HepG2 (cell line): Measurements from ENCODE around the gene ABHD4. TPM values are rescaled to one million over a fixed set of nuclear protein-coding genes. Genes with fewer than 3 reads are reported as not detected.

Source experiments
- ADNP ChIP-seq: sonication (generic); formaldehyde crosslinking; IDR thresholded peaks from 2 replicates; pipeline ENCODE4 v1.4.0; 2020; ENCODE audit warnings: missing genetic modification reagents
- ARNT ChIP-seq: fragments of 450-650 bp; IDR thresholded peaks from 2 replicates; pipeline ENCODE4 v1.6.1; 2017
- ATF4 ChIP-seq, 2 experiments: fragments of 450-650 bp in 1 of 2; sonication (generic) in 1 of 2; formaldehyde crosslinking; IDR thresholded peaks; 2 replicates each; pipeline versions ENCODE4 v1.5.0 to v1.8.0; 2020 to 2022; ENCODE audit warnings: mild to moderate bottlenecking in 1 of 2, missing genetic modification reagents in 1 of 2
- DBP ChIP-seq: sonication (generic); formaldehyde crosslinking; IDR thresholded peaks from 2 replicates; pipeline ENCODE4 v1.4.0; 2020; ENCODE audit warnings: missing genetic modification reagents; ENCODE audit errors: not compliant biosample characterization
- DMAP1 ChIP-seq: IDR thresholded peaks from 2 replicates; pipeline ENCODE4 v1.6.1; 2016
- DNMT3B ChIP-seq: conservative IDR thresholded peaks from 2 replicates; pipeline ENCODE4 v1.6.1; 2016; ENCODE audit warnings: missing biosample characterization, control low read depth
- GLI4 ChIP-seq: sonication (generic); formaldehyde crosslinking; IDR thresholded peaks from 2 replicates; pipeline ENCODE4 v1.5.1; 2020; ENCODE audit warnings: missing genetic modification reagents, mild to moderate bottlenecking, moderate library complexity, borderline replicate concordance
- HNF4G ChIP-seq, 2 experiments: sonication (generic) in 1 of 2; formaldehyde crosslinking in 1 of 2; IDR thresholded peaks; 2 replicates each; pipeline versions ENCODE4 v1.4.0 to v1.6.1; 2011 to 2020; ENCODE audit warnings: borderline replicate concordance in 2 of 2, low read depth in 2 of 2, mild to moderate bottlenecking in 2 of 2, low read length in 1 of 2, missing genetic modification reagents in 1 of 2, moderate library complexity in 1 of 2
- HNRNPH1 ChIP-seq: fragments of 200-400 bp; formaldehyde crosslinking; optimal IDR thresholded peaks from 2 replicates; pipeline ENCODE3; 2017; ENCODE audit warnings: mild to moderate bottlenecking, low read depth, low read length
- NFKBIZ ChIP-seq: IDR thresholded peaks from 2 replicates; pipeline ENCODE4 v1.6.1; 2018; ENCODE audit warnings: missing genetic modification reagents, missing compliant biosample characterization
- NR2F6 ChIP-seq, 2 experiments: IDR thresholded peaks; 2 replicates each; pipeline ENCODE4 v1.6.1; 2016; ENCODE audit warnings: antibody characterized with exemption in 1 of 2, mild to moderate bottlenecking in 1 of 2
- PAX8 ChIP-seq: sonication (generic); formaldehyde crosslinking; IDR thresholded peaks from 2 replicates; pipeline ENCODE4 v1.8.0; 2022; ENCODE audit warnings: mild to moderate bottlenecking, missing genetic modification reagents, borderline replicate concordance
- PHB2 ChIP-seq: fragments of 450-650 bp; IDR thresholded peaks from 2 replicates; pipeline ENCODE4 v1.6.1; 2018; ENCODE audit not compliant: partially characterized antibody
- SAFB2 ChIP-seq: sonication (generic); formaldehyde crosslinking; IDR thresholded peaks from 2 replicates; pipeline ENCODE4 v1.5.1; 2020; ENCODE audit warnings: missing genetic modification reagents, low read depth, mild to moderate bottlenecking, borderline replicate concordance
- SIN3A ChIP-seq: IDR thresholded peaks from 2 replicates; pipeline ENCODE4 v1.6.1; 2011; ENCODE audit warnings: low read depth, mild to moderate bottlenecking, control low read depth, low read length, borderline replicate concordance
- TCF7 ChIP-seq: sonication (generic); IDR thresholded peaks from 2 replicates; pipeline ENCODE4 v1.6.1; 2016; ENCODE audit warnings: antibody characterized with exemption, low read depth
- TEAD2 ChIP-seq: sonication (generic); formaldehyde crosslinking; IDR thresholded peaks from 2 replicates; pipeline ENCODE4 v1.9.0; 2021; ENCODE audit warnings: missing genetic modification reagents
- TSC22D2 ChIP-seq: sonication (generic); formaldehyde crosslinking; IDR thresholded peaks from 2 replicates; pipeline ENCODE4 v1.5.1; 2020; ENCODE audit warnings: missing genetic modification reagents, mild to moderate bottlenecking, borderline replicate concordance
- YEATS4 ChIP-seq: sonication (generic); formaldehyde crosslinking; IDR thresholded peaks from 2 replicates; pipeline ENCODE4 v1.4.0; 2020; ENCODE audit warnings: missing genetic modification reagents, borderline replicate concordance
- ZFP62 ChIP-seq: sonication (generic); formaldehyde crosslinking; IDR thresholded peaks from 2 replicates; pipeline ENCODE4 v1.4.0; 2020; ENCODE audit warnings: missing genetic modification reagents
- ZNF580 ChIP-seq: IDR thresholded peaks from 2 replicates; pipeline ENCODE4 v1.6.1; 2016; ENCODE audit warnings: low read depth, borderline replicate concordance
- ZNF652 ChIP-seq: IDR thresholded peaks from 2 replicates; pipeline ENCODE4 v1.6.1; 2016; ENCODE audit warnings: low read depth, borderline replicate concordance
- ZNF660 ChIP-seq: sonication (generic); formaldehyde crosslinking; IDR thresholded peaks from 2 replicates; pipeline ENCODE4 v1.5.1; 2020; ENCODE audit warnings: mild to moderate bottlenecking, low read depth, missing genetic modification reagents, borderline replicate concordance
- ZNF768 ChIP-seq: sonication (generic); formaldehyde crosslinking; IDR thresholded peaks from 2 replicates; pipeline ENCODE4 v1.4.0; 2020; ENCODE audit warnings: missing genetic modification reagents
- polyA plus RNA-seq, 8 experiments: library from polyadenylated mRNA; depleted of rRNA in 3 of 8; stranded (reverse) in 7 of 8; unstranded in 1 of 8; fragments of >200 nt; fragmentation: Illumina TruSeq in 4 of 8; extraction: Trizol in 4 of 8; gene quantifications; 2 replicates each; pipeline versions ENCODE4 v1.2.1 to v1.2.3, GENCODE V29; 2011 to 2016; ENCODE audit warnings: low read depth in 4 of 8, missing spikeins in 1 of 8, mixed read lengths in 1 of 8; ENCODE audit not compliant: insufficient read depth in 1 of 8
- total RNA-seq, 5 experiments: library from RNA; depleted of rRNA; stranded (reverse); fragments of >200 nt; fragmentation: Illumina TruSeq; extraction: Trizol; gene quantifications; 2 replicates each; pipeline ENCODE4 v1.2.3, GENCODE V29; 2016; ENCODE audit warnings: low read depth in 1 of 5
- TF ChIP-seq, protein P1 (sequence below): sonication (generic); formaldehyde crosslinking; IDR thresholded peaks from 2 replicates; pipeline ENCODE4 v1.8.0; 2023; ENCODE audit warnings: mild to moderate bottlenecking, missing genetic modification reagents

The ABHD4 gene
- total and polyA plus RNA-seq, 2 of the 13 experiments (the other 11 are each of a cell fraction or from before 2014, with no cell fraction given) = 16.1 to 47.5 TPM

GRCh38 chr14:22561661-22562579 lies 36.2 kb upstream of the ABHD4 start (continued):
- TF ChIP-seq DBP (CRISPR knock-in tag) (no peak), DNMT3B (no peak), ZFP62 (CRISPR knock-in tag) (no peak), PHB2 (no peak), SAFB2 (CRISPR knock-in tag) (no peak), DMAP1 (CRISPR knock-in tag) (no peak), ARNT (no peak), ZNF652 (CRISPR knock-in tag) (no peak), TEAD2 (CRISPR knock-in tag) (no peak), HNRNPH1 (no peak), ZNF768 (CRISPR knock-in tag) (no peak), SIN3A (no peak), GLI4 (CRISPR knock-in tag) (no peak), TCF7 (peak; percentile 55; the same call in 1 of the 2 replicates), NR2F6 (IDR thresholded peaks at IDR 0.05) (no peak), NR2F6 (CRISPR knock-in tag; IDR thresholded peaks at IDR 0.05) (0 out of 2 replicates have a peak, but pooled peaks have one; percentile 27), ATF4 (CRISPR knock-in tag; IDR thresholded peaks at IDR 0.05) (no peak), ZNF660 (no peak), PAX8 (CRISPR knock-in tag) (no peak), NFKBIZ (CRISPR knock-in tag) (no peak), TSC22D2 (CRISPR knock-in tag) (no peak), HNF4G (IDR thresholded peaks at IDR 0.05; ENCODE audit: borderline replicate concordance, low read depth, low read length) (no peak), HNF4G (CRISPR knock-in tag; IDR thresholded peaks at IDR 0.05; ENCODE audit: borderline replicate concordance, low read depth) (no peak), ADNP (CRISPR knock-in tag) (0 out of 2 replicates have a peak, but pooled peaks have one; percentile 9), YEATS4 (no peak), ZNF580 (no peak)
- TF ChIP-seq, protein P1, sequence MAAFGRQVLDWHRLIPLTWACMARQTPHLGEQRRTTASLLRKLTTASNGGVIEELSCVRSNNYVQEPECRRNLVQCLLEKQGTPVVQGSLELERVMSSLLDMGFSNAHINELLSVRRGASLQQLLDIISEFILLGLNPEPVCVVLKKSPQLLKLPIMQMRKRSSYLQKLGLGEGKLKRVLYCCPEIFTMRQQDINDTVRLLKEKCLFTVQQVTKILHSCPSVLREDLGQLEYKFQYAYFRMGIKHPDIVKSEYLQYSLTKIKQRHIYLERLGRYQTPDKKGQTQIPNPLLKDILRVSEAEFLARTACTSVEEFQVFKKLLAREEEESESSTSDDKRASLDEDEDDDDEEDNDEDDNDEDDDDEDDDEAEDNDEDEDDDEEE (CRISPR knock-in tag) = 0 out of 2 replicates have a peak, but pooled peaks have one; percentile 22
